GM21360 (cell line): Measurements from ENCODE around the gene RPTOR.
A peak's percentile ranks its signal among the peaks of the same experiment; 100 is the strongest.
"Not testable (repeated sequence)": the region's sequence is repeated elsewhere in the genome, so short reads cannot be mapped to it uniquely, and the experiment has no call there.

ENCODE experiments used
- ATAC-seq: cut with Tn5 transposase; IDR thresholded peaks from one replicate; pipeline ENCODE4 v1.9.1; 2021; ENCODE audit warnings: mild to moderate bottlenecking, moderate library complexity; ENCODE audit not compliant: unreplicated experiment

Gene RPTOR

DNA sequence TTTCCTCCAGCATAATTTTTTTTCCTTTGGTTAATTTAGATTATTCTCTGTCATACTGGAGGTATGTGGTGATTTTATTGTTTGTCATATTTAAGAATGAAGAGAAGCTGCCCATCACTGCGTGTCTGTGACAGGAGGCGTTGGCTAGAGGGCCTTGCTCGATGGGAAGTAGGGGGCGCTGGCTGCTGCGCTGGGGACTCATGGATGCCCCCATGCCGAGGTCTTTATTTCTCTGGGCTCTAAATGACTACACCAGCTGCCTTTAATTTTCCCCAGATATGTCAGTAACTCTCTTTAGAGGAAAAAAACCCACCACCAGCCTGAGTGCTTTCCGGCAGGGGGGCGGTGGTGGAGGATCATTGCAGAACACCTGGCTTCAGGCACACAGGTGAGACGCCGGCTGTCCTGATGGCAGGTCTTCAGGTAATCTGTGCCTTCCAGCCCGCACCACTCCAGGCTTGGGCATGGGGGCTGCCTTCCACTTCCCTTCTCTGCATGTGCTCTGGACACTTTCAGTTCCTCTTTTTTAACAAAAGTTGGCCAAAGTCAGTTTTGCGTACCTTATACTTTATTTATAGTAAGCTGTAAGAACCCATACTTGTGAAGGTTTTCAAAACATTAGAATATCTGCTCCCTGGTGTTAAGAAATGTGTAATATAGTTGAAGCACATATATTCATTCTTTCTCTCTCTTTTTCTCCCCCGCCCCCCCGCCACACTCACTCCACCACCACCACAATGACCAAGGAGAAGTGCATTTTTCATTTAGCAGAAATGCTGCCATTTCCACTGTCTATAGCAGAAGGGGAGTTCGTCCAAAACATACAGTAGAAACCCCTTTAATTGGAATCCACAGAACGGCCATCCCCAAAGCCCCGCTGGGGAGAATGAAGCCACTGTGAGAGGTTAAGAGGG lies 192.7 kb downstream of the RPTOR start:
- peak; percentile 60 for ATAC-seq

GRCh38 chr17:80738020-80738808 lies 193.6 kb downstream of the RPTOR start:
- ATAC-seq = peak; percentile 20

DNA sequence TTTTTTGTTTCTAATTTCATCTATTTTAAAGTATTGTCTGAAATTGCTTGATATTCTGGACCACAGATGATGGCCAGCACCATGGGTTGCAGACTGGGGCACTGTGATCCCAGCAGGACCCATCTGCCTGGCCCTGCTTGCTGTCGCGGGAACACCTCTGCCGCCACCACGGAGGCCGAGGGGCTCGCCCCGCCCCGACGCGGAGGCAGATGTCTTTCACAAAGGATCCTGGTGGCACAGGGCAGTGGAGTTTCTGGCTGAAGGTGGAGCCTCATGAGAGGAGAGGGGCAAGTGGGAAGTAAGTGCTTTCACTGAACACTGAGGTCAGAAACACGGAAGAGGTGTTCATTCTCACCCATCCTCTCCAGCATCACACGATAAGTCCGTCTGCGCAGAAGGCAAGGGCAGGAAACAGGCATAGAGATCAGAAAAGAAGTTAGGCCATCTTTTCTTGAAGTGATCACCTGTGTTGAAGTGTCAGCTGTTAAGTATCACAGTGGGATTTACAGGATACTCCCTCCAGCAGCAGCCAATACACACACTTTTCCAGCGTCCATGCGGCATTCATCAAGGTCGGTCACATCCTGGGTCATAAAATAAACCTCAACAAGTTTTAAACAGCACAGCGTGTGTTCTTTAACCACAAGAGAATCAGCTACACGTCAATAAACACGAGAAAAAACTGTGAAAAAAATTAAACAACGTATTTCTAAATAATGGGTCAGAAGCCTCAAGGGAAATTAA lies 194.5 kb downstream of the RPTOR start:
- no peak for ATAC-seq

DNA sequence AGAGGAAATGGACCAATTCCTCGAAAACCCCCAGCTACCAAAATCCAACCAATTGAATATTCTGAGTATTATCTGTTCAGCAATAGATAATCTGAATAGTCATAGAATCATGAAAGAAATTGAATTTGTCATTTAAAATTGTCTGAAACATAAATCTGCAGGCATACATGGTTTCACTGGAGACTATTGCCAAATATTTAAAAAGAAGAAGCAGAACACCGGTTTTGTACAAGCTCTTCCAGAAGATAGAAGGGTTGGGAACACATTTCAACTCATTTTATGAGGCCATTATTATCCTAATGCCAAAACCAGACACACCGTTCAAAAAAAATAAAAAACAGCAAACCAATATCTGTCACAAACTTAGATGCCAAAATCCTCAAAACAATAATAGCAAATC lies 195.5 kb downstream of the RPTOR start:
- ATAC-seq = no peak

DNA sequence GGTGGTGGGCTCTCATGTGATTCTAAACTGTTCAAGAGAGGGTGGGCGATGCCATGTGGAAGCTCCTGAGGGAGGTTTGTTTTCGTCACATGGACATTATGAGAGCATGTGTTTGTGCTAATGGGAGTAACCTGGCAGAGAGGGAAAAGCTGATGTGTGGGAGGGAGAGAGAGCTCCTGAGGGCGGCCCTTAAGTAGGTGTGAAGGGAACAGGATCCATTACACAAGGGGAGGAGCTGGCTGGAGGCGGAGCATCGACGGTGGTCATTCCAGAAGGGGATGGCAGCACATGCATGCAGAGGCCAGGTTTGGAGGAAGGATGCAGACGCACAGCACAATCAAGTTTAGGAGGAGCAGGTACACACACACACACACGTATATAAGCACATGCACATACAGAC lies 197.5 kb downstream of the RPTOR start:
- no peak for ATAC-seq

DNA sequence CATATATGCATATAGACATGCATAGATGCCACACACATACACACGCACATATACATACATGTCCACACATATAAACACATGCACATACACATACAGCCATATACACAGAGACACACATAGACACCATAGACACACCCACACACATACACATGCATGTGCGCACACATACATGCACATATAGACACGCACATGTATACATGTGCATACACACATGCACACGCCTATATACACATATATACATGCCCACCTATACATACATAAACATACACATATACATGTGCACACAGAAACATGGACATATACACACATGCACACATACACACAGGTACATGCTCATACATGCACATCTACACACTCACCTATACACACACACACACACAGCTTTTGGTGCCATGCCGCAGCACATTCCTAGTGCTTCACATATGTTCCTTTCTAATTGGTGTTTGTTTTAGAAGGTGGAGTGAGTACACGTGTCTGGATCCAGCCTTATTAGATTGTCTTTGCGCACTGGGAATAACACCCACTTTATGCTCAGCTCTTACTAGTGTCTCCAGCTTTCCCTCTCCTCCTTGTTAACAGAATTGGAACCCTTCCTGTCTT lies 198.0 kb downstream of the RPTOR start:
- ATAC-seq = no peak

- no peak for ATAC-seq
Measured at GRCh38 chr17:80743181-80743771, 198.6 kb downstream of the RPTOR start.

DNA sequence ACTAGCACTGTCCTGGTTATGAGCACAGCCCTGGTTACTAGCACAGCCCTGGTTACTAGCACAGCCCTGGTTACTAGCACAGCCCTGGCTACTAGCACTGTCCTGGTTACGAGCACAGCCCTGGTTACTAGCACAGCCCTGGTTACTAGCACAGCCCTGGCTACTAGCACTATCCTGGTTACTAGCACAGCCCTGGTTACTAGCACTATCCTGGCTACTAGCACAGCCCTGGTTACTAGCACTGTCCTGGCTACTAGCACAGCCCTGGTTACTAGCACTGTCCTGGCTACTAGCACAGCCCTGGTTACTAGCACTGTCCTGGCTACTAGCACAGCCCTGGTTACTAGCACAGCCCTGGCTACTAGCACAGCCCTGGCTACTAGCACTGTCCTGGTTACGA lies 199.3 kb downstream of the RPTOR start:
- not testable (repeated sequence) for ATAC-seq

DNA sequence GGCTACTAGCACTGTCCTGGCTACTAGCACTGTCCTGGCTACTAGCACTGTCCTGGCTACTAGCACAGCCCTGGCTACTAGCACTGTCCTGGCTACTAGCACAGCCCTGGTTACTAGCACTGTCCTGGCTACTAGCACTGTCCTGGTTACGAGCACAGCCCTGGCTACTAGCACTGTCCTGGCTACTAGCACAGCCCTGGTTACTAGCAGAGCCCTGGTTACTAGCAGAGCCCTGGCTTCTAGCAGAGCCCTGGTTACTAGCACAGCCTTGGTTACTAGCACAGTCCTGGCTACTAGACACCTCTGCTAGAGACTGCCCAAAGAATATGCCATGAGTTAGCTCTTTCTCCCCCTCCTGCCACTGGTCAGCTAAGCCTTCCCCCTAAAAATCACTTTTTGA lies 200.1 kb downstream of the RPTOR start:
- ATAC-seq = not testable (repeated sequence)

GRCh38 chr17:80745183-80745582 lies 200.5 kb downstream of the RPTOR start:
- no peak for ATAC-seq

- peak; percentile 74 for ATAC-seq
Measured at GRCh38 chr17:80746262-80746935, 201.8 kb downstream of the RPTOR start.

DNA sequence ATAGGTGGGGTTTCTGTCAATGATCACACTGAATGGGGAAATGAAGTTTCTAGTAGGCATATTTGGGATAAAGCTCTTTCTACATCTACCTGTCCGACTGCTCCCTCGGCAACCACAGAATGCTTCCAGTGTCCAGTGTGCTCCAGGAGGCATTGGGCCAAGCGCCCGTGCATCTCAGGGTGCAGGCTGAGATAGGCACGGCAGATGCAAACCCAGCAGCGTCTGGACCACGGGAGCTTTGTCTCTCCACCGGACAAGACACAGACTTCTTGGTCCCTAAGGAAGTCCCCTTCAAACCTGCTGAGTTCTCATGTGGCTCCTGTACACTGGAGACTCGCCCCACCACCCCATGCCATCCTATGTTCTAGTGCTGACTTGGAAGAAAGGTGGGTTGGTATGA lies 202.8 kb downstream of the RPTOR start:
- ATAC-seq = no peak

DNA sequence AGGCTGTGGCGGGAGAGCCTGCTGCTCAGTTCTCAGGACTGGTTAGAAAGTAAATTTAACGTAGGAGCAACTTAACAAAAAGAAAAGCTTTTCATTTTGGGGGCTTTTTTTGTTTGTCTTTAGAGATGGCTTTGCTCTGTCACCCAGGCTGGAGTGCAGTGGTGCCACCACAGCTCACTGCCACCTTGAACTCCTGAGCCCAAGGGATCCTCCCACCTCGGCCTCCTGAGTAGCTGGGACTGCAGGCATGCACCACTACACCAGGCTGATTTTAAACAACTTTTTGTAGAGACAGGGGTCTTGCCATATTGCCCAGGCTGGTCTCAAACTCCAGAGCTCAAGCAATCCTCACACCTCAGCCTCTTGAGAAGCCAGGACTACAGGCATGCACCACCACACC lies 205.0 kb downstream of the RPTOR start:
- no peak for ATAC-seq

DNA sequence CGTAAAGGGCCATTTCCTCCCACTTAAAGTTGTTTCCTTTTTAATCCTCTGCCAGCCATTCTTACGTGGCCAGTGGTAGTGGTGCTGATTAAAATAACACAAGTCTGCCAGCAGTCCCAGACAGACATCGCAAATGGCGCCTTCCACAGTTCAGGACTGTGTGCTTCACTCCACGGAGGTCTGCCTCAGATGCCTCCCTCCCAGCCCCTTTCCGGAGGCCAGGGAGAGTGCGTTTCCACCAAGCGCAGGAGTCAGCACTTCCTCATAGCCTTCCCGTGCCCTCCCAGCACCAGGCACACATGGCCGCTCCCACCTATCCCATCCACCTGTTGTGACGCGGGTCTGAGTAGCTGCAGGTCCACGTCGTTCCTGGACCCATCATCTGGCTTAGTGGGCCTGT lies 205.6 kb downstream of the RPTOR start:
- no peak for ATAC-seq

DNA sequence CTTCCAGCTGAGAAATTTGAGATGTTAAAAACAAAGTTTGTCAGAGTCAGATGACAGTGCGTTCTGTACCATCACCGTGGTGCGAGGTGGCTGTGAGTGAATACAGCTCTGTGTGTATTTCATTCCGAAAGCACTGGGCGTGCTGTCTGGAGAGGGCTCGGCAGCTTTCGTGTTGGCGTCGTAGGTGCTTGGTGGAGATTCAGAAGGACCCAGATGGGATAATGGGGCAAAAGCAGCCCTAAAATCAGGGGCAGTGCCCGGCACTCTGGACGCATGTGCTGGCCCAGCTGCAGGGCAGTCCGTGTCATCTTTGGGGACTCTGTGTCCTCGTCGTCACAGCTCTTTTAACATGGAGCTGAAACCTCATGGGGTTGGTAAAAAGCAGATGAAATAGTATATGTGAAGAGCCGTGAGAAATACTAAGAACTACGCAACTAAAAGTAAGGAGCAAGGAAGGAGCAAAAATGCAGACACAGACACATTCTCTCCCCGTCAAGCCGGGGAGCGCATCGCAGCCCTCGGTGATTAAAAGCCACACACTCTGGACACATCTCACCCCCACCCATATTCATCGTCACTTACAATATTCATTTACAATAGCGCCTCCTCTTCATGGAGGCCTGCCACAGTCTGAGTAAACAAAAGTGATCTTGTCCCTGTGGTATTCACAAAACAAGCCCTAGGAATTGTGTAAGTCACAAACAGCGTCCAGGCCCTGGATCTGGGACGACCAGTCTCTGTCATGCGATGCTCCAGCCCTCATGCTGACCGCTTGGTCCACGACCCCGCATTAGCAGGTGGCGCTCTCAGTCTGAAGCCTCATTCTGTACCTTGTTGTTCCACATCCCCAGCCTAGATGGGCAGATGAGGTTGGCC lies 206.7 kb downstream of the RPTOR start:
- ATAC-seq = no peak

DNA sequence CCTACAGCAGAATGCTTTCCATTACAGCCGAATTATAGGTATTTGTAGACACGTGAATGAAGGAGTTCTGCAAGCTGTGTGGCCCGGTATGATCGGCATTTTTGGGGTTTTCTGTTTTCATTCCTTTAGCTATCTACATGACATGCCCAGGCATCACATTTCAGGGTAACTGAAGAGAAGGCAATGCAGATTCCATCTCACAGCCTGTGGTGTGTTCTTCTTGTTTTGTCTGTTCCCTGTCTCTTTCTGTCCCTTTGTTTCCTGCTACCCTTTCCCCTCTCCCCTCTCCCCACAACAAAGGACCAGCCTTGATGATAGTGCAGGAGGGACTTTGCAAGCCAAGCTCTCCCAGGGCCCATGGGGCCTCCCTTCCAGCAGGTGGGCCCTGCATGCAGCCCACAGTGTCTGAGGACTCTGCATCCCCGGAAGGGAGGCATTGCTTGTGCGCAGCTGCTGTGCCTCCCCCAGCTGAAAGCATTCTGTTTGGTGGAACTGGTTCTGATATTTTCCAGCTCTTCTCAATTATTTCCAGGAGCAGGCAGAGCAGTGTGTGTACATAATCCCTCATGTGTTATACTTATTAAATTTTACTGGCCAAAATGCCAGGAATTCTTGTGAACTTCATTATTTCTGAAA lies 207.4 kb downstream of the RPTOR start:
- no peak for ATAC-seq

GRCh38 chr17:80753685-80754345 lies 209.2 kb downstream of the RPTOR start:
- no peak for ATAC-seq

DNA sequence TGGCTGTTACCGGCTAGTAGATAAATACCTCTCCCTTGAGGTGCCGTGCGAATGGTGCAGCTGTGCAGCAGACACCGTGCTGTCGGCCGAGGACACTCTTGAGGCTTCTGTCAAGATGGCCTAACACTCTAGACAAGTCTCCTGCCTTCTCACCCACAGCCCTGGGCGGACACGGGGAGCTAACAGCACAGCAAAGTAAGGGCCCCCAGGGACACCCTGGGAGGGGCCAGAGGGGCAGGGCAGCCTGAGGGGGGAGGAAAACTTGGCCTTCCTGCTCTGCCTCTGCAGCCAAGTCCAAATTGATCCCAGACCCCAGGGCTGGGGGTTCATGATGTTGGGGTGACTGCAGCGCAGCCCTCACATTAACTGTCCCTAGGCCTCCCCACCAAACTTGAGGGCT lies 210.2 kb downstream of the RPTOR start:
- no peak for ATAC-seq
